Measurements from ENCODE around the gene BPTF.
"Not testable (repeated sequence)": the region's sequence is repeated elsewhere in the genome, so short reads cannot be mapped to it uniquely, and the experiment has no call there.

The BPTF gene

GRCh38 chr17:67833134-67833533 is 7.8 kb downstream of the BPTF start:
- DNase-seq (ENCODE audit: low read depth, low spot score): no peak

GRCh38 chr17:67833946-67834631 is 8.8 kb downstream of the BPTF start:
- DNase-seq (ENCODE audit: low read depth, low spot score): peak; percentile 27

GRCh38 chr17:67834634-67835033 is 9.3 kb downstream of the BPTF start:
- no peak for DNase-seq (ENCODE audit: low read depth, low spot score)

DNA sequence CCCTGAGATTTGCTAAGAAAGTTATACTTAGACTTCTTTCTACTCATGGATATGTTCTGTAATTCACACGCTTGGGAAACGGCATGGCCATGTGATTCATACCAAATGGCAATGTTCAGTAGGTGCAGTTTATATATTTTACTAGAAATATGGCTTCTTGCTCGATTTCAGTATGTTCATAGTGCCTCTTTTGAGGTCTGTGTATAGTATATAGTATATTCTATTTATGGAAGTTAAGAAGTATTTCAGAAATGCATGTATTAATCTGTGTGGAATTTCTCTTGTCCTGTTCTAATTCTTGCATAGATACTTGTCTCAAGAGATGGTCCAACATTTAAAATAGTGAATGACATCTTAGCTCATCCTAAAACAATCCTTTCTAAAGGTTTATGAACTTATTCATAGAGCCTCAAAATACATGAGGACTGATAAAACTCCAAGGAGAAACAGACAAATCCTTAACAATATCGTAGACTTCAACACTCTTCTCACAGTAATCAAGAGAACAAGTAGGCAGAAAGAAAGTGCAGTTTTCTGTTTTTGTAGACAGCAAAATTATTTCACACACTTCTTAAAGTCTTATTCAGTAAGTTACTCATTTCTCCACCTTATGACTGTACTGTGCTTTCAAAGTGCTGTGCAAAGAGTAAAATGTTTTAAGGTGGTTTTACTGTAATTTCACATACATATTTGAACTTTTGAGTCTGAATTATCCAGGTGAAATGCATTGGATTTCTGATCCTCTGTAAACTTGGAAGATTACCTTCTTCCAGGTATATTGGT is 11.1 kb downstream of the BPTF start:
- no peak for DNase-seq (ENCODE audit: low read depth, low spot score)

- no peak for DNase-seq (ENCODE audit: low read depth, low spot score)
Measured at GRCh38 chr17:67837965-67838364, 12.7 kb downstream of the BPTF start.

DNA sequence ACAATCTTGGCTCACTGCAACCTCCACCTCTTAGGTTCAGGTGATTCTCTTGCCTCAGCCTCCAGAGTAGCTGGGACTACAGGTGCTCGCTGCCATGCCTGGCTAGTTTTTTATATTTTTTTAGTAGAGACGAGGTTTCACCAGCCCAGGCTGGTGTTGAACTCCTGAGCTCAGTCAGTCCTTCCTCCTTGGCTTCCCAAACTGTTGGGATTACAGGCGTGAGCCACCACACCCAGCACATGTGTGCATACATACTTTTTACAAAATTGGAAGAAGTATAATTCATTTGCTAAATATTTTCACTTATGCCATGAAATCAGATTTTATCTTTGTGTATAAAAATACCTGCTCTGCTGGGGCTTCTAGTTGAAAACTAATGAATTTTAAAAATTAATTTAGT is 13.2 kb downstream of the BPTF start:
- no peak for DNase-seq (ENCODE audit: low read depth, low spot score)

DNA sequence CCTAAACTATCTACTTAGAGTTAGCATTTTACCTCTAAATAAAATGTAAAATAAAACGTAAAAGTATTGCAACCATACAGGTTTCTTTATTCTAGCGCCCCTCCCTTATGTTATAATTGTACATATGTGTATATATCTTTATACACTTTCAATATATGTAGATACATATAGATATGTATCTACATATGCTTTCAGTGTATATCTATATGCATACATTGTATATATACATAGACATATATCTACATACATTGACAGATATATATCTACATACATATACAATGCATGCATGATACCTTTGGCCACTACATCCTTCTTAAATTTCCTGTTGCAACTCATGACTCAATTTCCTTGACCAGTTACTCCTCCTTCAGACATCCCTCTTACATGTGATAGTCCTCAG is 16.7 kb downstream of the BPTF start:
- DNase-seq (ENCODE audit: low read depth, low spot score): no peak

- no peak for DNase-seq (ENCODE audit: low read depth, low spot score)
Measured at GRCh38 chr17:67842648-67843047, 17.3 kb downstream of the BPTF start.

DNA sequence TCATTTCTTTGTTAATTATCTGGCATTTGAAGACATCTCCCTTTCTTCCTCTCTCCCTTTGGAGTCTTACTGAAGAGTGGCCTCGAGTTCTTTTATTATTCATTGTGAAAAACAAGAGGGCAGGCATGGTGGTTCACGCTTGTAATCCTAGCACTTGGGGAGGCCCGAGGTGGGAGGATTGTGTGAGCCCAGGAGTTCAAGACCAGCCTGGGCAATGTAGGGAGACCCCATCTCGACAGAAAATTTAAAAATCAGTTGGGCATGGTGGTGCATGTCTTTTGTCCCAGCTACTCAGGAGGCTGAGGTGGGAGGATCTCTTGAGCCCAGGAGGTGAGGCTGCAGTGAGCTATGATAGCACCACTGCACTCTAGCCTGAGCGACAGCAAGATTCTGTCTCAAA is 20.1 kb downstream of the BPTF start:
- no peak for DNase-seq (ENCODE audit: low read depth, low spot score)

- not testable (repeated sequence) for DNase-seq (ENCODE audit: low read depth, low spot score)
Measured at GRCh38 chr17:67848189-67848588, 22.9 kb downstream of the BPTF start.

DNA sequence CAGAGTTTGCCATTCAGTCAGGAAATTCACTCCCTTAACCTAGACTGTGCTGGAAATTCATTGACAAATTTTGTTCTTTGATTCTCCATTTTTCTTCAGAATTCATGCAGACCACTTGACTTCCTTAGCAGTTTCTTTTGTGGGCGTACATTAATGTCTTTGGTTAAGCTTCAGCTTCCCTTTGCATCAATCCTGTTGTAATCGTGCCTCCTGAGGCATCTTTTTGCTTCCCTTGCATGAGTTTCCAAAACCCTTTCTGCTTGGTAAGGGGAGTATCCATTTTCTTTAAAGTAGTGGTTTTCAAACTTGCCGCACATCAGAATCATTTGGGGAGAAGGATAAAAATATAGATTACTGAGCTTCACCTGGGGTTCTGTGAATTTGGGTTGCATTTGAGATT is 23.5 kb downstream of the BPTF start:
- DNase-seq (ENCODE audit: low read depth, low spot score): not testable (repeated sequence)

DNA sequence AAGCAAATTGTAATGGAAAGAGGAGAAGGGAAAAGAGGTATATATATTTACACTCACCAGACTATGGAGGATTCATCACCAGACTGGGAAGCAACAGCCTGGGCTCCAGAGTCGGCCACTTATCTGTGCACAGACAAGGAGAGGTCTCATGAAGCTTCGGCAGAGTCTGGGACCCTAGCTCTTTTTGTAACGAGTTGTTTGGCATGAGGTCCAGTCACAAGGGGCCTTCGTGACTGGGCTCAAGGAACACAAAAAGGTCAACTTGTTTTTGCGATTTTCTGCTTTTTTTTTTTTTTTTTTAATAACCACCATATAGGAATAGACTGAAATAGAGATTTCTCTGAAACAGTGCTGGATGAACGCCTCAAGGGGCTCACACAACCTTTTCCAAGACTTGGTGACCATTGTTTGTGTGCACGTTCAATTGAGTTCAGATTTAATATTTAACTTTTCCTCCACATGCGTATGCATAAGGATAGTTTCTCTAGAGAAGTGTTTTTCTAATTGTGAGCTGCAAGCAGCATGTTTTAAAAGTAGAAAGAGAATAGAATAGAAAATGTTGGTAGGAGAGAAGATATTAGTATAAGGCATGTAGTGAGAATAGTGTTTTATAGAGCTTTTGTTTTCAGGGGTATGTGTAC is 25.8 kb downstream of the BPTF start:
- no peak for DNase-seq (ENCODE audit: low read depth, low spot score)

- DNase-seq (ENCODE audit: low read depth, low spot score): no peak
Measured at GRCh38 chr17:67853703-67854102, 28.4 kb downstream of the BPTF start.

- DNase-seq (ENCODE audit: low read depth, low spot score): no peak
Measured at GRCh38 chr17:67854378-67854777, 29.1 kb downstream of the BPTF start.

DNA sequence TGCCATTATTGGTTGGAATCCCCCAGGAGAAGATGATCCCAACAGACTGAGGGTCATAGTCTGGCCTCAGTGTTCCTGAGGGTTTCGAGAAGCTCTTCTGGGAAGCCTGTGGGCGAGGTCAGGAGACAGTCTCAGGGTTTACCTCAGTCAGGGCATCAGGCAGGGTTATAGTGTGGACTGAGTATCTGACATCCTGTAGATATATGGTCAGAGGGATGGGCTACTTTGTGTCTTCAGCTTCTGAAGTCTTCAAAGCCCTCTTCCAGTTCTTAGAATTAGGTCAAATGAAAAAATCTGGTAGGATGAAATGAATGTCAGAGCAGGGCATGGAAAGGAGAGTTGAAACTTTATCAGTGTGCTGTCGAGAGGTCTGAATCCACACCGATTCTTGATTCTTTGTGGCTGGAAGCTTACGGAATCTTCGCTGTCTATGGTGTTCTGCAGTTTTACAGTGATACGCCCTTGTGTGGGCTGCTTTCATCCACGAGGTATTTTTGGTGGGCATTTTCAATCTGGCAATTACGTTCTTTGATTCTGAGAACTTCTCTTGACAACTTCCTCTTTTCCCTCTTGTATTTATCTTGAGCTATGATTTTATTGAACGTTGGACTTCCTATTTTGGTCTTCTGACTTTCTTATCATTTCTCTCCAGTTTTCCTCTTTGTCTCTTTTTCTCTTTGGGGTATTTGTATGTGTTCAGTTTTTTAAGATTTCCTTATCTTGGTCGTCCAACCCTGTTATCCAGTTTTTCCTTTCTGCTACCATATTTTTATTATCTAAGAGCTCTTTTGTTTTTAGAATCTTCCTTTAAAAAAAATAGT is 30.4 kb downstream of the BPTF start:
- DNase-seq (ENCODE audit: low read depth, low spot score): no peak

DNA sequence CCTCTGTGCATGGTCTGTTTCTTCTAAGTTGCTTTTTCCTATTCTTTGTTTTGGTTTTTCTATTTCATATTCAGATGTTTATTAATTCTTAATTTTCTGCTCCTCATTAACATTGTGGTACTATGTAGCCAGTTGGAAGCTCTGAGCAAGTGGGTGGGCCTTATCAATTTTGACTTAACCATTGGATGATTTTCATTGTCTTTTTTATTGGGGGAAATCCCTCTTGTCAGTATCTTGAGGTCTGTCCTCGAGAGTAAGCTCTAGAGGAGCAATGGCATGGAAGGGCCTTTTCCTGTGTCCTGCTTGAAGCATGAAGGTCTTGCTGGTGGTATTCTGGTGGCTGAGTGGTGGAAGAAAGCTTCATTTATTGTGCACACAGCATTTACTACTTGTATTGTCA is 31.1 kb downstream of the BPTF start:
- not testable (repeated sequence) for DNase-seq (ENCODE audit: low read depth, low spot score)

GRCh38 chr17:67862614-67863217 is 37.4 kb downstream of the BPTF start:
- DNase-seq (ENCODE audit: low read depth, low spot score): no peak

DNA sequence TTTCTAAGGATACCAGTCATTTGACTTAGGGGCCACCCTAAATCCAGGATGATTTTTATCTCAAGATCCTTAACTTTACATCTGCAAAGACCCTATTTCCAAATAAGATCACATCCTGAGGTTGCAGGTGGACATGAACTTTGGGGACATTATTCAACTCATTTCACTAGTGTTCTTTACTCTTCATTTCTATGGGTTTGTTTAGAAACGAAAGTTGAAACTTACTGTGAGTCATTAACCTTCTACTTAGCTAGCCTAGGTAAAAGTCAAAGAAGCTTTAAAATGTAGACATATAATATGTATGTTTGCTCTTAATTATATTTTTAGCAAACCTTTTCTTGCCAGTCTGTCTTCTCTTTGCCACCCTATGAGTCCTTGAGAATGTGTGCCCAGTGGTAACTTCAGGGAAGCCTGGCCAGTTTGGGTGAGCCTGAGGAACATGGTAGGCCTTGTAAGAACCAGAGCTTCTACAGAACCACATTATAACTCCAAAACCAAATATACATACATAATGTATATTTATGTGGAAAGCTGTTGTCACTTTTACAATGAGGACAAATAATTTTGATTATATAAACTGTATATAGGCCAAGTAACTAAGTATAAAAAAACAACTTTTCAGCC is 38.4 kb downstream of the BPTF start:
- no peak for DNase-seq (ENCODE audit: low read depth, low spot score)

DNA sequence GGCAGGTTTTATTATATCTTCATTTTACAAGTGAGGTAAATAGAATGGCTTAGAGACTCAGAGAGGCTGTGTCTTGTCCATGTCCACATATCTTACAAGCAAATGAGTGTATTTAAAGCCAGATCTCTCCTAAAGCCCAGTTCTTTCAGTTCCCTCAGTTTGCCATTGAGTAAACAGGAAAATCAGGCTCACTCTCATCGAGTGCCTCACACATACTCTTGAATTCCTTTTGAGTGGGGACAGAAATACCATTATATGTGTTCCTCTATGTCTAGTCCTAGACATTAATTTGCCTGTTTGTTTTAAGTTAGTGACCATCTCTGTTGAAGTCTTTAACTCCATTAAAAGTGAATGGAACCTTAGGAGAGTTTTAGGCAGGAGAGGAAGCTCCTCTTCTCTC is 40.1 kb downstream of the BPTF start:
- no peak for DNase-seq (ENCODE audit: low read depth, low spot score)

DNA sequence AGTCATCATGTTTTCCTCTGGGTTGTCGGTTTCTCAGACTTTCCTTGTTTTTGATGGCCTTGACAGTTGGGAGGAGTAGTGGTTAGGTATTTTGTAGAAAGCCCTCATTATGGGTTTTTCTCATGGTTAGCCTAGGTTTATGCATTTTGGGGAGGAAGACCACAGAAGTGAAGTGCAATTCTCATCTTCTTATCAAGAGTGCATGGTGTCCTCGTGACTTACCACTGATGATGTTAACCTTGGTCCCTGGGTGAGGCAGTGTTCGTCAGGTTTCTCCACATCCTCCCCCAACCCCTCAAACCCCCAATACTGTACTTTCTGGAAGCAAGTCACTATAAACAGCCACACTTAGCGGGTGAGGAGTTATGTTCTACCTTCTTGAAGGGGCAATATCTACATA is 42.3 kb downstream of the BPTF start:
- no peak for DNase-seq (ENCODE audit: low read depth, low spot score)

DNA sequence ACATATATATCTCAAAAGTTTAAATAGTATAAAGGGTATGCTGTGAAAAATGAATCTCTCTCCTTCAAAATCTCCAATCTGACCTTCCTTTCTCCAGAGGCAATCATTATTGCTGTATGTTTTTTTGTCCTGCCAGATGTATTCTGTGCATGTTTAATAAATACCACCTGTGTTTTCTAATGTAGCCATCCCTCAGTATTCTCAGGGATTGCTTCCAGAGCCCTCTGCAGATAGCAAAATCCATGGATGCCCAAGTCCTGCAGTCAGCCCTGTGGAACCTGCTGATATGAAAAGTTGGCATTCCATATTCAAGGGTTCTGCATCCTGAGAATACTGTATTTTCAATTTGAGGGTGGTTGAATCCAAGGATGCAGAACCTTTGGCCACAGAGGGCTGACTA is 42.9 kb downstream of the BPTF start:
- DNase-seq (ENCODE audit: low read depth, low spot score): no peak

All from ELF-1 (cell line).